Prostate gland (tissue), 2 donors: ENCODE measurements around the gene ZNF426.
"Not testable (repeated sequence)": the region's sequence is repeated elsewhere in the genome, so short reads cannot be mapped to it uniquely, and the experiment has no call there.

Source experiments
- POLR2A ChIP-seq: fragments of 450-650 bp; IDR thresholded peaks from one replicate; pipeline ENCODE4 v1.6.1; 2016; ENCODE audit warnings: antibody characterized with exemption, mild to moderate bottlenecking
- TF ChIP-seq, protein P1 (sequence below), 4 experiments: fragments of 200-600 bp in 2 of 4; fragments of 450-650 bp in 2 of 4; sonication (generic) in 2 of 4; IDR thresholded peaks; 1 replicate in 3 of 4; 2 replicates in 1 of 4; pipeline ENCODE4 v1.5.1; 2016 to 2019; ENCODE audit warnings: antibody characterized with exemption in 4 of 4, mild to moderate bottlenecking in 2 of 4, moderate library complexity in 2 of 4

DNA sequence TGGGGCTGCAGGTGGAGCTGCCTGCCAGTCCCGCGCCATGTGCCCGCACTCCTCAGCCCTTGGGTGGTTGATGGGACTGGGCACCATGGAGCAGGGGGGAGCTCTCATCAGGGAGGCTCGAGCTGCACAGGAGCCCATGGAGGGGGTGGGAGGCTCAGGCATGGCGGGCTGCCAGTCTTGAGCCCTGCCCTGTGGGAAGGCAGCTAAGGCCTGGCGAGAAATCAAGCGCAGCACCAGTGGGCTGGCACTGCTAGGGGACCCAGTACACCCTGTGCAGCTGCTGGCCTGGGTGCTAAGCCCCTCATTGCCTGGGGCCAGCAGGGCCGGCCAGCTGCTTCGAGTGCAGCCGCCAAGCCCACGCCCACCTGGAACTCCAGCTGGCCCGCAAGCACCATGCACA, 2.8 kb upstream of the ZNF426 start:
- TF ChIP-seq, protein P1, sequence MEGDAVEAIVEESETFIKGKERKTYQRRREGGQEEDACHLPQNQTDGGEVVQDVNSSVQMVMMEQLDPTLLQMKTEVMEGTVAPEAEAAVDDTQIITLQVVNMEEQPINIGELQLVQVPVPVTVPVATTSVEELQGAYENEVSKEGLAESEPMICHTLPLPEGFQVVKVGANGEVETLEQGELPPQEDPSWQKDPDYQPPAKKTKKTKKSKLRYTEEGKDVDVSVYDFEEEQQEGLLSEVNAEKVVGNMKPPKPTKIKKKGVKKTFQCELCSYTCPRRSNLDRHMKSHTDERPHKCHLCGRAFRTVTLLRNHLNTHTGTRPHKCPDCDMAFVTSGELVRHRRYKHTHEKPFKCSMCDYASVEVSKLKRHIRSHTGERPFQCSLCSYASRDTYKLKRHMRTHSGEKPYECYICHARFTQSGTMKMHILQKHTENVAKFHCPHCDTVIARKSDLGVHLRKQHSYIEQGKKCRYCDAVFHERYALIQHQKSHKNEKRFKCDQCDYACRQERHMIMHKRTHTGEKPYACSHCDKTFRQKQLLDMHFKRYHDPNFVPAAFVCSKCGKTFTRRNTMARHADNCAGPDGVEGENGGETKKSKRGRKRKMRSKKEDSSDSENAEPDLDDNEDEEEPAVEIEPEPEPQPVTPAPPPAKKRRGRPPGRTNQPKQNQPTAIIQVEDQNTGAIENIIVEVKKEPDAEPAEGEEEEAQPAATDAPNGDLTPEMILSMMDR (IDR thresholded peaks at IDR 0.05) = not testable (repeated sequence)
- TF ChIP-seq POLR2A = not testable (repeated sequence)
